H1 (cell line): ENCODE measurements around the gene LY6G5C. TPM values are rescaled to one million over a fixed set of nuclear protein-coding genes. Genes with fewer than 3 reads are reported as not detected.

Experiments used
- CTCF ChIA-PET: fragments of 300-600 bp; sonication (Branson Sonifier 250); formaldehyde crosslinking; loops from one replicate; lab custom pipeline; 2021; ENCODE audit not compliant: partially characterized antibody; lab: Charles Lee
- POLR2A ChIA-PET: fragments of 300-600 bp; sonication (Branson Sonifier 250); formaldehyde crosslinking; loops from one replicate; lab custom pipeline; 2021; ENCODE audit warnings: inconsistent platforms; ENCODE audit not compliant: partially characterized antibody; lab: Charles Lee
- DNase-seq, 2 experiments: peaks; one replicate each; pipeline versions ENCODE4 v3.0.0 to v3.0.0-alpha.2; 2010 to 2022; ENCODE audit warnings: low spot score in 2 of 2, low read depth in 1 of 2, mixed read lengths in 1 of 2
- FAIRE-seq: peaks from 2 replicates; lab custom pipeline; 2011; peaks lifted over from hg19 to GRCh38; lab: Jason Lieb, UNC
- H2AFZ ChIP-seq: 2 replicates; pipeline ENCODE4 v1.8.1; 2012; ENCODE audit warnings: low read length, inconsistent platforms
- H2AK5ac ChIP-seq: 2 replicates; pipeline ENCODE4 v1.6.1; 2013; ENCODE audit warnings: low read depth, low read length
- H2BK120ac ChIP-seq: replicated peaks from 2 replicates; pipeline ENCODE3; 2013; ENCODE audit warnings: low read depth, low read length, inconsistent platforms
- H2BK12ac ChIP-seq: 2 replicates; pipeline ENCODE4 v1.6.1; 2013; ENCODE audit warnings: low read depth, low read length
- H2BK15ac ChIP-seq: 2 replicates; pipeline ENCODE4 v1.6.1; 2013; ENCODE audit warnings: low read length
- H2BK20ac ChIP-seq: 2 replicates; pipeline ENCODE4 v1.6.1; 2013; ENCODE audit warnings: low read length
- H2BK5ac ChIP-seq: 2 replicates; pipeline ENCODE4 v1.6.1; 2013; ENCODE audit warnings: low read depth, low read length
- H3K14ac ChIP-seq: 2 replicates; pipeline ENCODE4 v1.6.1; 2013; ENCODE audit warnings: inconsistent platforms; ENCODE audit not compliant: insufficient read length
- H3K18ac ChIP-seq: 2 replicates; pipeline ENCODE4 v1.6.1; 2013; ENCODE audit warnings: low read length; ENCODE audit errors: extremely low read depth
- H3K23ac ChIP-seq: 2 replicates; pipeline ENCODE4 v1.6.1; 2013; ENCODE audit warnings: inconsistent platforms; ENCODE audit not compliant: insufficient read length
- H3K23me2 ChIP-seq: 2 replicates; pipeline ENCODE4 v1.6.1; 2013; ENCODE audit warnings: low read depth, low read length
- H3K27ac ChIP-seq: 2 replicates; pipeline ENCODE4 v1.6.1; 2011; ENCODE audit warnings: low read depth, low read length, inconsistent platforms
- H3K27me3 ChIP-seq, 4 experiments: replicated peaks in 1 of 4; 1 replicate in 1 of 4; 2 replicates in 3 of 4; pipeline versions ENCODE4 v1.6.1 to v1.8.1; 2011 to 2013; ENCODE audit warnings: low read length in 3 of 4, mild to moderate bottlenecking in 3 of 4, inconsistent platforms in 2 of 4, mixed read lengths in 2 of 4, moderate library complexity in 1 of 4; ENCODE audit not compliant: control insufficient read depth in 3 of 4, insufficient read depth in 3 of 4; ENCODE audit errors: extremely low read depth in 1 of 4
- H3K36me3 ChIP-seq, 4 experiments: 2 replicates each; pipeline versions ENCODE4 v1.6.1 to v1.8.1; 2011 to 2013; ENCODE audit warnings: mild to moderate bottlenecking in 4 of 4, low read length in 3 of 4, moderate library complexity in 2 of 4, control low read depth in 1 of 4, inconsistent platforms in 1 of 4; ENCODE audit not compliant: insufficient read depth in 4 of 4, control insufficient read depth in 2 of 4
- H3K4ac ChIP-seq: replicated peaks from 2 replicates; pipeline ENCODE3; 2013; ENCODE audit warnings: low read length, low read depth, mixed read lengths, inconsistent platforms; ENCODE audit not compliant: insufficient read length
- H3K4me1 ChIP-seq, 4 experiments: replicated peaks in 1 of 4; 1 replicate in 1 of 4; 2 replicates in 3 of 4; pipeline versions ENCODE4 v1.6.1 to v1.8.1; 2011 to 2013; ENCODE audit warnings: low read length in 3 of 4, inconsistent platforms in 2 of 4, mixed read lengths in 1 of 4; ENCODE audit not compliant: insufficient read depth in 4 of 4, control insufficient read depth in 3 of 4
- H3K4me2 ChIP-seq, 2 experiments: 2 replicates each; pipeline versions ENCODE4 v1.6.1 to v1.8.1; 2011 to 2013; ENCODE audit warnings: low read depth in 2 of 2, low read length in 2 of 2, control low read depth in 1 of 2, inconsistent platforms in 1 of 2, mild to moderate bottlenecking in 1 of 2; ENCODE audit not compliant: insufficient read depth in 1 of 2
- H3K4me3 ChIP-seq, 4 experiments: fragments of 200-600, 300-600 bp in 1 of 4; sonication (generic), shearing (Covaris generic), sonication (Bioruptor Twin) in 1 of 4; 2 replicates each; pipeline versions ENCODE4 v1.5.1 to v1.8.1; 2011 to 2016; ENCODE audit warnings: low read length in 4 of 4, low read depth in 3 of 4, control low read depth in 2 of 4, inconsistent platforms in 2 of 4, mild to moderate bottlenecking in 2 of 4, mixed read lengths in 1 of 4, moderate library complexity in 1 of 4; ENCODE audit not compliant: insufficient read depth in 2 of 4; ENCODE audit errors: extremely low read depth in 1 of 4
- H3K56ac ChIP-seq: replicated peaks from 2 replicates; pipeline ENCODE3; 2013; ENCODE audit warnings: low read depth, mild to moderate bottlenecking, mixed read lengths, low read length, inconsistent platforms; ENCODE audit not compliant: insufficient read length
- H3K79me1 ChIP-seq: 2 replicates; pipeline ENCODE4 v1.6.1; 2013; ENCODE audit warnings: low read depth, low read length, control low read depth
- H3K79me2 ChIP-seq, 2 experiments: 2 replicates each; pipeline versions ENCODE4 v1.6.1 to v1.8.1; 2012 to 2013; ENCODE audit warnings: low read length in 2 of 2, mild to moderate bottlenecking in 2 of 2, inconsistent platforms in 1 of 2; ENCODE audit not compliant: insufficient read depth in 2 of 2, control insufficient read depth in 1 of 2
- H3K9ac ChIP-seq, 4 experiments: replicated peaks in 1 of 4; 1 replicate in 1 of 4; 2 replicates in 3 of 4; pipeline versions ENCODE4 v1.6.1 to v1.8.1; 2011 to 2013; ENCODE audit warnings: low read depth in 3 of 4, low read length in 3 of 4, control low read depth in 2 of 4, mild to moderate bottlenecking in 2 of 4, moderate library complexity in 2 of 4, inconsistent platforms in 1 of 4; ENCODE audit errors: extremely low read depth in 1 of 4
- H3K9me3 ChIP-seq, 2 experiments: 2 replicates each; pipeline versions ENCODE4 v1.6.1 to v1.8.1; 2012 to 2013; ENCODE audit warnings: mild to moderate bottlenecking in 2 of 2, moderate library complexity in 2 of 2, control low read depth in 1 of 2, inconsistent platforms in 1 of 2, low read depth in 1 of 2, low read length in 1 of 2, mixed read lengths in 1 of 2; ENCODE audit not compliant: insufficient read depth in 2 of 2
- H4K20me1 ChIP-seq, 2 experiments: replicated peaks in 1 of 2; 2 replicates each; pipeline versions ENCODE3 to v1.8.1; 2011 to 2013; ENCODE audit warnings: inconsistent platforms in 2 of 2, low read length in 2 of 2, mild to moderate bottlenecking in 1 of 2; ENCODE audit not compliant: insufficient read depth in 2 of 2, control insufficient read depth in 1 of 2
- H4K5ac ChIP-seq: 2 replicates; pipeline ENCODE4 v1.6.1; 2013; ENCODE audit warnings: low read length, low read depth, mixed read lengths, inconsistent platforms; ENCODE audit not compliant: insufficient read length
- H4K8ac ChIP-seq: 2 replicates; pipeline ENCODE4 v1.8.0; 2013; ENCODE audit warnings: mild to moderate bottlenecking, moderate library complexity, low read length, inconsistent platforms; ENCODE audit not compliant: insufficient read depth; ENCODE audit errors: extremely low read depth
- H4K91ac ChIP-seq: replicated peaks from 2 replicates; pipeline ENCODE3; 2013; ENCODE audit warnings: low read length, mixed read lengths, inconsistent platforms; ENCODE audit not compliant: insufficient read length
- ASH2L ChIP-seq: fragments of 200-600, 300-600 bp; sonication (generic); IDR thresholded peaks from one replicate; pipeline ENCODE4 v1.7.1; 2017; ENCODE audit warnings: low read length
- CBX8 ChIP-seq: fragments of 300-800, 300-1000 bp; sonication (generic); IDR thresholded peaks from 2 replicates; pipeline ENCODE4 v1.7.1; 2016; ENCODE audit warnings: low read depth, low read length, borderline replicate concordance
- EZH2 ChIP-seq: fragments of 200-600 bp; sonication (generic); IDR thresholded peaks from 2 replicates; pipeline ENCODE4 v1.7.1; 2012; ENCODE audit warnings: low read depth, mild to moderate bottlenecking, moderate library complexity, low read length, inconsistent platforms; ENCODE audit not compliant: severe bottlenecking
- HDAC2 ChIP-seq, 2 experiments: fragments of 300-600 bp in 1 of 2; sonication (generic) in 1 of 2; IDR thresholded peaks; 2 replicates each; pipeline ENCODE4 v1.6.1; 2011 to 2012; ENCODE audit warnings: low read depth in 2 of 2, low read length in 2 of 2, mild to moderate bottlenecking in 2 of 2, moderate library complexity in 2 of 2, borderline replicate concordance in 1 of 2, inconsistent platforms in 1 of 2
- KDM4A ChIP-seq: IDR thresholded peaks from one replicate; pipeline ENCODE4 v1.7.1; 2012; ENCODE audit warnings: low read depth, mild to moderate bottlenecking, moderate library complexity, low read length, inconsistent platforms; ENCODE audit not compliant: severe bottlenecking
- NANOG ChIP-seq: IDR thresholded peaks from 2 replicates; pipeline ENCODE4 v1.6.1; 2011; ENCODE audit warnings: low read length, low read depth, mild to moderate bottlenecking, inconsistent platforms; ENCODE audit not compliant: insufficient read depth, poor library complexity, severe bottlenecking
- RBBP5 ChIP-seq: IDR thresholded peaks from 2 replicates; pipeline ENCODE4 v1.7.1; 2012; ENCODE audit warnings: low read depth, mild to moderate bottlenecking, inconsistent platforms, low read length, moderate library complexity, borderline replicate concordance
- RNF2 ChIP-seq: fragments of 200-900, 300-1000 bp; sonication (generic); IDR thresholded peaks from 2 replicates; pipeline ENCODE4 v1.7.1; 2016; ENCODE audit warnings: borderline replicate concordance, low read depth, mild to moderate bottlenecking, antibody characterized with exemption, low read length; ENCODE audit not compliant: poor library complexity, severe bottlenecking; ENCODE audit errors: missing control alignments
- SUZ12 ChIP-seq: fragments of 200-600 bp; sonication (generic); IDR thresholded peaks from 2 replicates; pipeline ENCODE4 v1.6.1; 2012; ENCODE audit warnings: mild to moderate bottlenecking, inconsistent platforms, low read length, moderate library complexity, mixed read lengths
- WGBS, 2 experiments: shearing (Covaris generic) in 1 of 2; methylation state at CpG; one replicate each; pipeline versions ENCODE4 v1.1.6 to v1.1.7; 2013 to 2015; ENCODE audit warnings: low lambda C conversion rate in 2 of 2, mixed read lengths in 2 of 2, inconsistent platforms in 1 of 2, low coverage in 1 of 2, missing lambda C conversion rate in 1 of 2; ENCODE audit not compliant: insufficient replicate concordance in 2 of 2, insufficient coverage in 1 of 2, insufficient read length in 1 of 2; ENCODE audit errors: extremely low coverage in 1 of 2, missing lambda C conversion rate in 1 of 2; 5-methylcytosine and 5-hydroxymethylcytosine counted together
- polyA plus RNA-seq, 7 experiments: library from polyadenylated mRNA; depleted of rRNA in 3 of 7; stranded (reverse) in 5 of 7; unstranded in 2 of 7; fragments of >200 nt in 5 of 7; fragments of 200-250 nt in 2 of 7; gene quantifications; 1 replicate in 5 of 7; 2 replicates in 1 of 7; 4 replicates in 1 of 7; pipeline versions ENCODE4 v1.2.1 to v1.2.3, GENCODE V29; 2011 to 2013; ENCODE audit warnings: missing spikeins in 2 of 7, mixed read lengths in 2 of 7
- total RNA-seq: library from RNA; stranded (reverse); fragmentation: NEBNext Ultra II Directional; extraction: Animal tissue kit (Norgen Biotek cat#: 25700); gene quantifications from 2 replicates; pipeline ENCODE4 v1.2.1, GENCODE V29; 2021

The LY6G5C gene
- total and polyA plus RNA-seq, 2 of the 8 experiments (the other 6 are each of a cell fraction or from before 2014, with no cell fraction given) = 1.1 to 1.8 TPM

DNA sequence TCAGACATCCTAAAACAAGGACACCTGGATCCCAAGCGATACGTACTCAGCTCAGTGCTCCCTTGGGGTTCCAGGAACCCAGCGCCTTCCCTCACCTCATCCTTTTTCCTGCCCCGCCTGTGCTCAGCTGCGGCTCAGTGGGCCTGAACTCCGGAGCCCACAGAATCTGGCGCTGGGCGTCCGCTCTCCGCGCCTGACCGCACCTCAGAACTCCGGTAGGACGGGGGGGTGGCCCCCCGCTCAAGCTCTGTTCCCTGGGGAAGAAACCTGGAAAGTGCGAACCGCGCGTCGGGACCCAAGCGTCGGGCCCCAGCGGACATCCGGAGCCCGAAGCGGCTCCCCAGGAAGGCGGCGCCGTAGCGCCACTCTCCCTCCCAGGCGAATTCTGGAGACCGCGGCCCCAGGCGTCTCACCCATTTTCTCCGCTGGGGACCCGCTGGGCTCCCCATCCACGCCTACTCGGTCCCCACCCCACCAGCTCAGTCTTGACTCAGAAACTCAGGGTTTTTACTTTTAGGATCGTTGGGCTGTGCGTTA is 336 bp upstream of the LY6G5C start:
- Histone ChIP-seq H3K4me1 (peaks cover 0 to 10% (median 7%) of the 10 kb centered on the region in 4 experiments; a peak in 5 of 7 replicates), H2BK120ac (no peak overlapping the region), H2BK12ac (no peak overlapping the region), H3K36me3 (no peaks in the 10 kb centered on the region; a peak in 1 of 8 replicates), H3K79me1 (no peaks in the 10 kb centered on the region), H3K9ac (no peak overlapping the region; a peak in 1 of 7 replicates), H3K79me2 (no peaks in the 10 kb centered on the region), H3K56ac (peak overlapping the region; percentile 33), H3K23me2 (peaks cover 11% of the 10 kb centered on the region; the same call in 1 of the 2 replicates), H2AK5ac (no peak overlapping the region), H3K23ac (no peak overlapping the region), H3K4me2 (peak overlapping the region; percentile 11 to 84), H4K5ac (no peak overlapping the region), H4K91ac (no peak overlapping the region), H2BK20ac (no peak overlapping the region; the same call in 1 of the 2 replicates), H3K27ac (no peak overlapping the region), H4K8ac (no peak overlapping the region; the same call in 1 of the 2 replicates), H4K20me1 (no peaks in the 10 kb centered on the region), H2AFZ (peak overlapping the region; percentile 15; the same call in 1 of the 2 replicates), H3K18ac (no peak overlapping the region), H2BK5ac (peak overlapping the region; percentile 35; the same call in 1 of the 2 replicates), H2BK15ac (peak overlapping the region; percentile 72; the same call in 1 of the 2 replicates), H3K9me3 (no peaks in the 10 kb centered on the region), H3K27me3 (peaks cover 3 to 13% (median 12%) of the 10 kb centered on the region in 4 experiments; a peak in 6 of 7 replicates), H3K14ac (no peak overlapping the region), H3K4me3 (peak overlapping the region; percentile 22 to 70 (median 60)), H3K4ac (no peak overlapping the region)
- POLR2A ChIA-PET = interaction anchor here (0.8 to 2.5 kb wide), 13 partner anchors 9 to 149 kb away, joined by 3 to 20 read pairs (median 3); partner anchors contain the start of genes C6orf47, CLIC1, CSNK2B and DDAH2
- FAIRE-seq (no peak), DNase-seq (peak in 1 of 2 experiments; percentile 70)
- TF ChIP-seq SUZ12 (peak; percentile 20; the same call in 1 of the 2 replicates), KDM4A (peak; percentile 56), RNF2 (no peak), RBBP5 (0 out of 2 replicates have a peak, but pooled peaks have one; percentile 56), ASH2L (peak; percentile 71), EZH2 (peak; percentile 52), HDAC2 (IDR thresholded peaks at IDR 0.05; ENCODE audit: borderline replicate concordance in 1 of 2, low read depth in 2 of 2, low read length in 2 of 2) (0 out of 4 replicates have a peak, but pooled peaks of 1 of the 2 experiments have one; percentile 20), NANOG (no peak), CBX8 (no peak)
- CTCF ChIA-PET = interaction anchor here (0.7 to 2.3 kb wide), 15 partner anchors 9 to 149 kb away, joined by 3 to 10 read pairs (median 4); partner anchors contain the start of gene LY6G6D
- 4% methylated on average over 30 of the region's 40 CpGs; no CpG with 5 or more reads in 1 of the 2 experiments for whole genome bisulfite sequencing, 2 experiments
